ENCODE data around the gene TASP1.

- TF ChIP-seq CTCF (IDR thresholded peaks at IDR 0.05) (no peak), POLR2A (IDR thresholded peaks at IDR 0.05) (no peak)
Observed at GRCh38 chr20:13436530-13436929, 202.2 kb downstream of the TASP1 start.

Measured in tibial nerve (tissue), 3 donors.